GM19023 (cell line): ENCODE data around the gene TP53TG3.
"Not testable (repeated sequence)": the region's sequence is repeated elsewhere in the genome, so short reads cannot be mapped to it uniquely, and the experiment has no call there.

Experiments used
- ATAC-seq: cut with Tn5 transposase; IDR thresholded peaks from one replicate; pipeline ENCODE4 v1.9.1; 2021; ENCODE audit warnings: mild to moderate bottlenecking, moderate library complexity; ENCODE audit not compliant: unreplicated experiment

The TP53TG3 gene

GRCh38 chr16:32676065-32676464 is at the start of gene TP53TG3:
TP53TG3 (minus strand) TSS chr16:32676165; CDS start chr16:32676097, 68 bp downstream.
- ATAC-seq: not testable (repeated sequence)

- ATAC-seq: not testable (repeated sequence)
These were observed 25.1 kb downstream of the TP53TG3 start for GRCh38 chr16:32650876-32651275.

GRCh38 chr16:32647562-32647961 is 28.4 kb downstream of the TP53TG3 start:
- ATAC-seq: not testable (repeated sequence)

GRCh38 chr16:32646780-32647179 is 29.2 kb downstream of the TP53TG3 start:
- not testable (repeated sequence) for ATAC-seq

- ATAC-seq: not testable (repeated sequence)
These were observed 29.8 kb downstream of the TP53TG3 start for GRCh38 chr16:32646177-32646576.

GRCh38 chr16:32645278-32645908 is 30.6 kb downstream of the TP53TG3 start:
- not testable (repeated sequence) for ATAC-seq

GRCh38 chr16:32644715-32645114 is 31.2 kb downstream of the TP53TG3 start:
- ATAC-seq: not testable (repeated sequence)

- ATAC-seq: not testable (repeated sequence)
These were observed 38.4 kb downstream of the TP53TG3 start for GRCh38 chr16:32637614-32638013.

- ATAC-seq: not testable (repeated sequence)
These were observed 43.9 kb downstream of the TP53TG3 start for GRCh38 chr16:32632096-32632495.
